Stimulated activated CD8-positive, alpha-beta memory T cell treated with anti-CD3 and anti-CD28 coated beads, Interleukin-12 subunit alpha, Interleukin-12 subunit beta, amount 100 ng/mL, for 1 hour (primary cell): Measurements from ENCODE around the gene ZNF646.

Experiments used
- DNase-seq: peaks from one replicate; pipeline ENCODE4 v3.0.0-alpha.2; 2020; ENCODE audit warnings: low read depth

Gene ZNF646

GRCh38 chr16:31067342-31067741, 6.9 kb upstream of the ZNF646 start:
- DNase-seq: no peak

- no peak for DNase-seq
These were observed 2.4 kb upstream of the ZNF646 start for GRCh38 chr16:31071861-31072260.

GRCh38 chr16:31072540-31073141, 1.6 kb upstream of the ZNF646 start:
- DNase-seq: no peak

GRCh38 chr16:31073142-31073969, 866 bp upstream of the ZNF646 start:
- peak; percentile 79 for DNase-seq

GRCh38 chr16:31074814-31075183, 577 bp downstream of the ZNF646 start:
- no peak for DNase-seq

GRCh38 chr16:31076319-31076718, 2.1 kb downstream of the ZNF646 start:
- no peak for DNase-seq

GRCh38 chr16:31077024-31077423, 2.8 kb downstream of the ZNF646 start:
- no peak for DNase-seq

- no peak for DNase-seq
These were observed 3.6 kb downstream of the ZNF646 start for GRCh38 chr16:31077592-31078396.

GRCh38 chr16:31078597-31079341, 4.5 kb downstream of the ZNF646 start:
- DNase-seq: no peak

GRCh38 chr16:31079342-31079944, 5.2 kb downstream of the ZNF646 start:
- DNase-seq: no peak

GRCh38 chr16:31080035-31080629, 5.9 kb downstream of the ZNF646 start:
- no peak for DNase-seq

- no peak for DNase-seq
These were observed 6.7 kb downstream of the ZNF646 start for GRCh38 chr16:31080756-31081419.

- DNase-seq: no peak
These were observed 7.5 kb downstream of the ZNF646 start for GRCh38 chr16:31081428-31082351.

GRCh38 chr16:31082368-31083045, 8.3 kb downstream of the ZNF646 start:
- no peak for DNase-seq

GRCh38 chr16:31083081-31083480, 8.9 kb downstream of the ZNF646 start:
- no peak for DNase-seq

GRCh38 chr16:31083556-31083955, 9.3 kb downstream of the ZNF646 start:
- no peak for DNase-seq

GRCh38 chr16:31083981-31084380, 9.8 kb downstream of the ZNF646 start:
- no peak for DNase-seq

- DNase-seq: no peak
These were observed 10.5 kb downstream of the ZNF646 start for GRCh38 chr16:31084584-31085302.
